H1 (cell line): ENCODE results near the gene TNNT1. TPM values are rescaled to one million over a fixed set of nuclear protein-coding genes. Genes with fewer than 3 reads are reported as not detected.

Experiments used
- CTCF ChIA-PET: fragments of 300-600 bp; sonication (Branson Sonifier 250); formaldehyde crosslinking; loops from one replicate; lab custom pipeline; 2021; ENCODE audit not compliant: partially characterized antibody; lab: Charles Lee
- POLR2A ChIA-PET: fragments of 300-600 bp; sonication (Branson Sonifier 250); formaldehyde crosslinking; loops from one replicate; lab custom pipeline; 2021; ENCODE audit warnings: inconsistent platforms; ENCODE audit not compliant: partially characterized antibody; lab: Charles Lee
- DNase-seq, 2 experiments: peaks; one replicate each; pipeline versions ENCODE4 v3.0.0 to v3.0.0-alpha.2; 2010 to 2022; ENCODE audit warnings: low spot score in 2 of 2, low read depth in 1 of 2, mixed read lengths in 1 of 2
- FAIRE-seq: peaks from 2 replicates; lab custom pipeline; 2011; peaks lifted over from hg19 to GRCh38; lab: Jason Lieb, UNC
- H2AFZ ChIP-seq: 2 replicates; pipeline ENCODE4 v1.8.1; 2012; ENCODE audit warnings: low read length, inconsistent platforms
- H2AK5ac ChIP-seq: 2 replicates; pipeline ENCODE4 v1.6.1; 2013; ENCODE audit warnings: low read depth, low read length
- H2BK120ac ChIP-seq: replicated peaks from 2 replicates; pipeline ENCODE3; 2013; ENCODE audit warnings: low read depth, low read length, inconsistent platforms
- H2BK12ac ChIP-seq: 2 replicates; pipeline ENCODE4 v1.6.1; 2013; ENCODE audit warnings: low read depth, low read length
- H2BK15ac ChIP-seq: 2 replicates; pipeline ENCODE4 v1.6.1; 2013; ENCODE audit warnings: low read length
- H2BK20ac ChIP-seq: 2 replicates; pipeline ENCODE4 v1.6.1; 2013; ENCODE audit warnings: low read length
- H2BK5ac ChIP-seq: 2 replicates; pipeline ENCODE4 v1.6.1; 2013; ENCODE audit warnings: low read depth, low read length
- H3K14ac ChIP-seq: 2 replicates; pipeline ENCODE4 v1.6.1; 2013; ENCODE audit warnings: inconsistent platforms; ENCODE audit not compliant: insufficient read length
- H3K18ac ChIP-seq: 2 replicates; pipeline ENCODE4 v1.6.1; 2013; ENCODE audit warnings: low read length; ENCODE audit errors: extremely low read depth
- H3K23ac ChIP-seq: 2 replicates; pipeline ENCODE4 v1.6.1; 2013; ENCODE audit warnings: inconsistent platforms; ENCODE audit not compliant: insufficient read length
- H3K23me2 ChIP-seq: 2 replicates; pipeline ENCODE4 v1.6.1; 2013; ENCODE audit warnings: low read depth, low read length
- H3K27ac ChIP-seq: 2 replicates; pipeline ENCODE4 v1.6.1; 2011; ENCODE audit warnings: low read depth, low read length, inconsistent platforms
- H3K27me3 ChIP-seq, 4 experiments: replicated peaks in 1 of 4; 1 replicate in 1 of 4; 2 replicates in 3 of 4; pipeline versions ENCODE4 v1.6.1 to v1.8.1; 2011 to 2013; ENCODE audit warnings: low read length in 3 of 4, mild to moderate bottlenecking in 3 of 4, inconsistent platforms in 2 of 4, mixed read lengths in 2 of 4, moderate library complexity in 1 of 4; ENCODE audit not compliant: control insufficient read depth in 3 of 4, insufficient read depth in 3 of 4; ENCODE audit errors: extremely low read depth in 1 of 4
- H3K36me3 ChIP-seq, 4 experiments: 2 replicates each; pipeline versions ENCODE4 v1.6.1 to v1.8.1; 2011 to 2013; ENCODE audit warnings: mild to moderate bottlenecking in 4 of 4, low read length in 3 of 4, moderate library complexity in 2 of 4, control low read depth in 1 of 4, inconsistent platforms in 1 of 4; ENCODE audit not compliant: insufficient read depth in 4 of 4, control insufficient read depth in 2 of 4
- H3K4ac ChIP-seq: replicated peaks from 2 replicates; pipeline ENCODE3; 2013; ENCODE audit warnings: low read length, low read depth, mixed read lengths, inconsistent platforms; ENCODE audit not compliant: insufficient read length
- H3K4me1 ChIP-seq, 4 experiments: replicated peaks in 1 of 4; 1 replicate in 1 of 4; 2 replicates in 3 of 4; pipeline versions ENCODE4 v1.6.1 to v1.8.1; 2011 to 2013; ENCODE audit warnings: low read length in 3 of 4, inconsistent platforms in 2 of 4, mixed read lengths in 1 of 4; ENCODE audit not compliant: insufficient read depth in 4 of 4, control insufficient read depth in 3 of 4
- H3K4me2 ChIP-seq, 2 experiments: 2 replicates each; pipeline versions ENCODE4 v1.6.1 to v1.8.1; 2011 to 2013; ENCODE audit warnings: low read depth in 2 of 2, low read length in 2 of 2, control low read depth in 1 of 2, inconsistent platforms in 1 of 2, mild to moderate bottlenecking in 1 of 2; ENCODE audit not compliant: insufficient read depth in 1 of 2
- H3K4me3 ChIP-seq, 4 experiments: fragments of 200-600, 300-600 bp in 1 of 4; sonication (generic), shearing (Covaris generic), sonication (Bioruptor Twin) in 1 of 4; 2 replicates each; pipeline versions ENCODE4 v1.5.1 to v1.8.1; 2011 to 2016; ENCODE audit warnings: low read length in 4 of 4, low read depth in 3 of 4, control low read depth in 2 of 4, inconsistent platforms in 2 of 4, mild to moderate bottlenecking in 2 of 4, mixed read lengths in 1 of 4, moderate library complexity in 1 of 4; ENCODE audit not compliant: insufficient read depth in 2 of 4; ENCODE audit errors: extremely low read depth in 1 of 4
- H3K56ac ChIP-seq: replicated peaks from 2 replicates; pipeline ENCODE3; 2013; ENCODE audit warnings: low read depth, mild to moderate bottlenecking, mixed read lengths, low read length, inconsistent platforms; ENCODE audit not compliant: insufficient read length
- H3K79me1 ChIP-seq: 2 replicates; pipeline ENCODE4 v1.6.1; 2013; ENCODE audit warnings: low read depth, low read length, control low read depth
- H3K79me2 ChIP-seq, 2 experiments: 2 replicates each; pipeline versions ENCODE4 v1.6.1 to v1.8.1; 2012 to 2013; ENCODE audit warnings: low read length in 2 of 2, mild to moderate bottlenecking in 2 of 2, inconsistent platforms in 1 of 2; ENCODE audit not compliant: insufficient read depth in 2 of 2, control insufficient read depth in 1 of 2
- H3K9ac ChIP-seq, 4 experiments: replicated peaks in 1 of 4; 1 replicate in 1 of 4; 2 replicates in 3 of 4; pipeline versions ENCODE4 v1.6.1 to v1.8.1; 2011 to 2013; ENCODE audit warnings: low read depth in 3 of 4, low read length in 3 of 4, control low read depth in 2 of 4, mild to moderate bottlenecking in 2 of 4, moderate library complexity in 2 of 4, inconsistent platforms in 1 of 4; ENCODE audit errors: extremely low read depth in 1 of 4
- H3K9me3 ChIP-seq, 2 experiments: 2 replicates each; pipeline versions ENCODE4 v1.6.1 to v1.8.1; 2012 to 2013; ENCODE audit warnings: mild to moderate bottlenecking in 2 of 2, moderate library complexity in 2 of 2, control low read depth in 1 of 2, inconsistent platforms in 1 of 2, low read depth in 1 of 2, low read length in 1 of 2, mixed read lengths in 1 of 2; ENCODE audit not compliant: insufficient read depth in 2 of 2
- H4K20me1 ChIP-seq, 2 experiments: replicated peaks in 1 of 2; 2 replicates each; pipeline versions ENCODE3 to v1.8.1; 2011 to 2013; ENCODE audit warnings: inconsistent platforms in 2 of 2, low read length in 2 of 2, mild to moderate bottlenecking in 1 of 2; ENCODE audit not compliant: insufficient read depth in 2 of 2, control insufficient read depth in 1 of 2
- H4K5ac ChIP-seq: 2 replicates; pipeline ENCODE4 v1.6.1; 2013; ENCODE audit warnings: low read length, low read depth, mixed read lengths, inconsistent platforms; ENCODE audit not compliant: insufficient read length
- H4K8ac ChIP-seq: 2 replicates; pipeline ENCODE4 v1.8.0; 2013; ENCODE audit warnings: mild to moderate bottlenecking, moderate library complexity, low read length, inconsistent platforms; ENCODE audit not compliant: insufficient read depth; ENCODE audit errors: extremely low read depth
- H4K91ac ChIP-seq: replicated peaks from 2 replicates; pipeline ENCODE3; 2013; ENCODE audit warnings: low read length, mixed read lengths, inconsistent platforms; ENCODE audit not compliant: insufficient read length
- BRCA1 ChIP-seq: IDR thresholded peaks from 2 replicates; pipeline ENCODE4 v1.6.1; 2012; ENCODE audit warnings: low read depth, low read length, improper control_type of control experiment
- CHD1 ChIP-seq: IDR thresholded peaks from 2 replicates; pipeline ENCODE4 v1.6.1; 2012; ENCODE audit warnings: low read depth, low read length, improper control_type of control experiment
- GTF2F1 ChIP-seq: IDR thresholded peaks from 2 replicates; pipeline ENCODE4 v1.6.1; 2012; ENCODE audit warnings: low read depth, low read length, improper control_type of control experiment, borderline replicate concordance
- JUND ChIP-seq: IDR thresholded peaks from 2 replicates; pipeline ENCODE4 v1.6.1; 2011; ENCODE audit warnings: mild to moderate bottlenecking, improper control_type of control experiment, low read length
- RNF2 ChIP-seq: fragments of 200-900, 300-1000 bp; sonication (generic); IDR thresholded peaks from 2 replicates; pipeline ENCODE4 v1.7.1; 2016; ENCODE audit warnings: borderline replicate concordance, low read depth, mild to moderate bottlenecking, antibody characterized with exemption, low read length; ENCODE audit not compliant: poor library complexity, severe bottlenecking; ENCODE audit errors: missing control alignments
- RXRA ChIP-seq: IDR thresholded peaks from 2 replicates; pipeline ENCODE4 v1.6.1; 2011; ENCODE audit warnings: low read depth, mild to moderate bottlenecking, low read length, moderate library complexity; ENCODE audit not compliant: insufficient read depth
- SIN3A ChIP-seq, 2 experiments: IDR thresholded peaks in 1 of 2; conservative IDR thresholded peaks in 1 of 2; 2 replicates each; pipeline ENCODE4 v1.6.1; 2011 to 2012; ENCODE audit warnings: low read length in 2 of 2, improper control_type of control experiment in 1 of 2, low read depth in 1 of 2, mild to moderate bottlenecking in 1 of 2
- SRF ChIP-seq: IDR thresholded peaks from 2 replicates; pipeline ENCODE4 v1.6.1; 2011; ENCODE audit warnings: mild to moderate bottlenecking, low read depth, low read length, moderate library complexity
- ZNF274 ChIP-seq: IDR thresholded peaks from 2 replicates; pipeline ENCODE4 v1.7.0; 2012; ENCODE audit warnings: low read length, borderline replicate concordance; ENCODE audit errors: extremely low read depth
- WGBS, 2 experiments: shearing (Covaris generic) in 1 of 2; methylation state at CpG; one replicate each; pipeline versions ENCODE4 v1.1.6 to v1.1.7; 2013 to 2015; ENCODE audit warnings: low lambda C conversion rate in 2 of 2, mixed read lengths in 2 of 2, inconsistent platforms in 1 of 2, low coverage in 1 of 2, missing lambda C conversion rate in 1 of 2; ENCODE audit not compliant: insufficient replicate concordance in 2 of 2, insufficient coverage in 1 of 2, insufficient read length in 1 of 2; ENCODE audit errors: extremely low coverage in 1 of 2, missing lambda C conversion rate in 1 of 2; 5-methylcytosine and 5-hydroxymethylcytosine counted together
- polyA plus RNA-seq, 7 experiments: library from polyadenylated mRNA; depleted of rRNA in 3 of 7; stranded (reverse) in 5 of 7; unstranded in 2 of 7; fragments of >200 nt in 5 of 7; fragments of 200-250 nt in 2 of 7; gene quantifications; 1 replicate in 5 of 7; 2 replicates in 1 of 7; 4 replicates in 1 of 7; pipeline versions ENCODE4 v1.2.1 to v1.2.3, GENCODE V29; 2011 to 2013; ENCODE audit warnings: missing spikeins in 2 of 7, mixed read lengths in 2 of 7
- total RNA-seq: library from RNA; stranded (reverse); fragmentation: NEBNext Ultra II Directional; extraction: Animal tissue kit (Norgen Biotek cat#: 25700); gene quantifications from 2 replicates; pipeline ENCODE4 v1.2.1, GENCODE V29; 2021

The TNNT1 gene
- total and polyA plus RNA-seq, 2 of the 8 experiments (the other 6 are each of a cell fraction or from before 2014, with no cell fraction given) = 69.6 to 107 TPM

GRCh38 chr19:55085923-55086715 lies 62.9 kb downstream of the TNNT1 start:
- Histone ChIP-seq H3K9me3 (no peaks in the 10 kb centered on the region), H3K56ac (no peak overlapping the region), H3K36me3 (peaks cover 0 to 3% (median under 1%) of the 10 kb centered on the region in 4 experiments; a peak in 2 of 8 replicates), H3K27me3 (peaks cover 0 to 3% (median 2%) of the 10 kb centered on the region in 4 experiments; a peak in 4 of 7 replicates), H3K79me2 (no peaks in the 10 kb centered on the region), H2AFZ (no peak overlapping the region), H3K23ac (no peak overlapping the region), H2BK20ac (no peak overlapping the region), H3K14ac (no peak overlapping the region), H3K23me2 (peaks cover 16% of the 10 kb centered on the region), H3K4me2 (peak overlapping the region; percentile 71 to 98), H2AK5ac (peak overlapping the region; percentile 24; the same call in 1 of the 2 replicates), H2BK120ac (no peak overlapping the region), H3K27ac (no peak overlapping the region), H3K9ac (peak overlapping the region in 3 of 4 experiments; percentile 34 to 77 (median 48); a peak in 2 of 7 replicates), H3K4ac (no peak overlapping the region), H3K4me1 (peaks cover 0 to 25% (median 19%) of the 10 kb centered on the region in 4 experiments; a peak in 6 of 7 replicates), H2BK5ac (no peak overlapping the region), H4K20me1 (peaks cover 14 to 15% of the 10 kb centered on the region in 2 experiments), H3K18ac (peak overlapping the region; percentile 48), H3K4me3 (peak overlapping the region; percentile 46 to 84 (median 72)), H2BK15ac (peak overlapping the region; percentile 61; the same call in 1 of the 2 replicates), H4K5ac (no peak overlapping the region), H2BK12ac (peak overlapping the region; percentile 50; the same call in 1 of the 2 replicates), H3K79me1 (no peaks in the 10 kb centered on the region; the same call in 1 of the 2 replicates), H4K91ac (no peak overlapping the region), H4K8ac (no peak overlapping the region)
- POLR2A ChIA-PET = interaction anchor here (0.7 to 8.7 kb wide), 10 partner anchors 9 to 322 kb away, joined by 3 to 72 read pairs (median 4); partner anchors contain the start of genes EPS8L1, PPP1R12C and UBE2S
- WGBS, 2 experiments = 79% methylated on average over 13 of the region's 35 CpGs; no CpG with 5 or more reads in 1 of the 2 experiments
- FAIRE-seq = no peak
- peak in 1 of 2 experiments; percentile 69 for DNase-seq
- CTCF ChIA-PET = interaction anchor here (0.6 to 4.5 kb wide), 14 partner anchors 9 to 412 kb away, joined by 3 to 26 read pairs (median 3); partner anchors contain the start of gene RDH13
- TF ChIP-seq SIN3A (conservative IDR thresholded peaks at IDR 0.05 in 1 of 2, IDR thresholded peaks at IDR 0.05 in 1 of 2; ENCODE audit: low read depth in 1 of 2, low read length in 2 of 2) = 0 out of 4 replicates have a peak, but pooled peaks have one; percentile 17 to 58
- no peak for TF ChIP-seq GTF2F1
- no peak for TF ChIP-seq ZNF274
- no peak for TF ChIP-seq JUND
- TF ChIP-seq BRCA1 = no peak
- no peak for TF ChIP-seq CHD1
- TF ChIP-seq SRF = no peak
- TF ChIP-seq RXRA = no peak
- no peak for TF ChIP-seq RNF2
